ENCODE measurements around the gene SAMD13. TPM values are rescaled to one million over a fixed set of nuclear protein-coding genes. Genes with fewer than 3 reads are reported as not detected.

Gene SAMD13
- total and polyA plus RNA-seq, 2 of the 4 experiments (the other 2 are of a cell fraction), result 0.27 to 0.36 TPM

- dilution Hi-C loops (cut with HindIII; ENCODE audit: low sequenced_read_pairs, unreplicated experiment), result no loop called here
- Histone ChIP-seq H3K14ac (replicated peaks; ENCODE audit: low read depth, low read length) (no peak overlapping the region), H3K4ac (ENCODE audit: low read depth, low read length) (no peak overlapping the region), H4K5ac (ENCODE audit: low read depth, low read length) (no peak overlapping the region), H3K36me3 (ENCODE audit: control insufficient read depth, insufficient read depth, low read length) (no peaks in the 10 kb centered on the region), H2BK20ac (ENCODE audit: low read depth, low read length) (no peak overlapping the region), H2BK120ac (ENCODE audit: low read depth, low read length) (no peak overlapping the region), H3K4me2 (ENCODE audit: low read depth, low read length) (no peak overlapping the region), H3K9me3 (ENCODE audit: control insufficient read depth, insufficient read depth, low read length) (peaks cover 2% of the 10 kb centered on the region; the same call in 1 of the 2 replicates), H3K9ac (ENCODE audit: low read depth, low read length) (no peak overlapping the region), H3K9me1 (ENCODE audit: insufficient read depth, low read length) (no peaks in the 10 kb centered on the region), H2BK15ac (ENCODE audit: low read depth, low read length) (no peak overlapping the region), H3K4me1 (ENCODE audit: control insufficient read depth, insufficient read depth, low read length) (peaks cover 5% of the 10 kb centered on the region), H4K20me1 (ENCODE audit: insufficient read depth, low read length) (no peaks in the 10 kb centered on the region), H3K23ac (ENCODE audit: low read depth, low read length) (no peak overlapping the region), H4K91ac (ENCODE audit: insufficient read depth, low read depth, low read length) (no peak overlapping the region), H3K27ac (ENCODE audit: insufficient read depth, low read length) (no peak overlapping the region), H3K27me3 (ENCODE audit: control insufficient read depth, insufficient read depth, low read length) (no peaks in the 10 kb centered on the region), H3K56ac (ENCODE audit: extremely low read depth, insufficient read depth, low read length) (no peak overlapping the region), H4K8ac (ENCODE audit: low read depth in 2 of 2, low read length in 2 of 2) (no peak overlapping the region), H2BK5ac (ENCODE audit: low read depth, low read length, poor library complexity, severe bottlenecking) (no peak overlapping the region), H2AFZ (replicated peaks; ENCODE audit: low read length, poor library complexity) (no peak overlapping the region), H2AK5ac (ENCODE audit: low read depth, low read length) (no peak overlapping the region), H3K4me3 (ENCODE audit: insufficient read depth, low read depth, low read length) (no peak overlapping the region), H3K79me1 (ENCODE audit: low read depth in 1 of 2, low read length in 2 of 2) (no peaks in the 10 kb centered on the region), H3K18ac (ENCODE audit: low read depth, low read length) (no peak overlapping the region), H2AK9ac (replicated peaks; ENCODE audit: low read depth, low read length, poor library complexity) (no peak overlapping the region)
- in situ Hi-C loops (cut with MboI; ENCODE audit: low sequenced_read_pairs), result no loop called here
- CTCF ChIA-PET, result no interaction called here
- TF ChIP-seq SMC3 (IDR thresholded peaks at IDR 0.05; ENCODE audit: low read depth, low read length), result no peak
- no peak for TF ChIP-seq RCOR1 (IDR thresholded peaks at IDR 0.05; ENCODE audit: insufficient replicate concordance, low read length)
- no peak for TF ChIP-seq NFE2L2 (IDR thresholded peaks at IDR 0.05; ENCODE audit: low read depth, low read length)
- TF ChIP-seq RAD21 (IDR thresholded peaks at IDR 0.05; ENCODE audit: low read length), result no peak
- TF ChIP-seq ELK1 (IDR thresholded peaks at IDR 0.05; ENCODE audit: borderline replicate concordance, low read depth, low read length), result no peak
- TF ChIP-seq CHD1 (IDR thresholded peaks at IDR 0.05; ENCODE audit: low read depth, low read length), result no peak
- no peak for DNase-seq
- intact Hi-C loops (cut with micrococcal nuclease), result no loop called here
- no CpG with 5 or more reads among the region's 1 CpG for WGBS, 2 experiments (ENCODE audit: extremely low coverage in 2 of 2, insufficient read length in 1 of 2)
- BruUV-seq (replicated peaks), result no TSS peak
- no peak for ATAC-seq (ENCODE audit: low read depth)
- POLR2A ChIA-PET (ENCODE audit: unreplicated experiment), result no interaction called here
Measured at GRCh38 chr1:84360316-84360715, 58.8 kb downstream of the SAMD13 start.
